DND-41 (cell line): ENCODE results near the gene TTC38.

Experiments
- ATAC-seq: fragments of 200-7000 bp; cut with Tn5 transposase; 3 replicates; pipeline ENCODE4 v1.9.1; 2021; ENCODE audit warnings: low read depth; ENCODE audit not compliant: insufficient read depth
- DNase-seq: peaks from one replicate; pipeline ENCODE4 v3.0.0-alpha.2; 2020
- H2AFZ ChIP-seq: 2 replicates; pipeline ENCODE4 v1.6.0; 2012; ENCODE audit warnings: low read depth, low read length
- H3K27ac ChIP-seq: 2 replicates; pipeline ENCODE4 v1.5.1; 2012; ENCODE audit warnings: low read length, inconsistent platforms
- H3K27me3 ChIP-seq: fragments of 200-600 bp; sonication (generic); 2 replicates; pipeline ENCODE4 v1.6.0; 2012; ENCODE audit warnings: low read length, mild to moderate bottlenecking, inconsistent platforms; ENCODE audit not compliant: insufficient read depth, poor library complexity
- H3K36me3 ChIP-seq: 2 replicates; pipeline ENCODE4 v1.5.1; 2012; ENCODE audit warnings: low read length, inconsistent platforms; ENCODE audit not compliant: insufficient read depth
- H3K4me1 ChIP-seq: 2 replicates; pipeline ENCODE4 v1.5.1; 2012; ENCODE audit warnings: mild to moderate bottlenecking, low read length; ENCODE audit not compliant: insufficient read depth
- H3K4me2 ChIP-seq: 2 replicates; pipeline ENCODE4 v1.6.0; 2012; ENCODE audit warnings: mild to moderate bottlenecking, moderate library complexity, low read length, inconsistent platforms; ENCODE audit not compliant: insufficient read depth
- H3K4me3 ChIP-seq, 2 experiments: fragments of 200-600 bp in 1 of 2; shearing (Covaris generic) in 1 of 2; 2 replicates each; pipeline ENCODE4 v1.5.1; 2012 to 2016; ENCODE audit warnings: inconsistent platforms in 2 of 2, low read length in 2 of 2, mild to moderate bottlenecking in 2 of 2, low read depth in 1 of 2, moderate library complexity in 1 of 2
- H3K79me2 ChIP-seq: 2 replicates; pipeline ENCODE4 v1.6.0; 2012; ENCODE audit warnings: low read length, inconsistent platforms; ENCODE audit not compliant: insufficient read depth
- H3K9ac ChIP-seq: 2 replicates; pipeline ENCODE4 v1.6.0; 2012; ENCODE audit warnings: low read depth, mild to moderate bottlenecking, inconsistent platforms, low read length, moderate library complexity
- H3K9me3 ChIP-seq: 2 replicates; pipeline ENCODE4 v1.5.1; 2012; ENCODE audit warnings: low read length, moderate library complexity, mild to moderate bottlenecking, inconsistent platforms; ENCODE audit not compliant: insufficient read depth, severe bottlenecking
- H4K20me1 ChIP-seq: 2 replicates; pipeline ENCODE4 v1.6.0; 2012; ENCODE audit warnings: low read length; ENCODE audit not compliant: insufficient read depth
- EZH2 ChIP-seq: IDR thresholded peaks from 3 replicates; pipeline ENCODE4 v1.6.1; 2012; ENCODE audit warnings: borderline replicate concordance, low read depth, mild to moderate bottlenecking, moderate library complexity, low read length, inconsistent platforms; ENCODE audit not compliant: severe bottlenecking
- TF ChIP-seq, protein P1 (sequence below): IDR thresholded peaks from 2 replicates; pipeline ENCODE4 v1.5.1; 2012; ENCODE audit warnings: borderline replicate concordance, low read length, moderate library complexity, mild to moderate bottlenecking; ENCODE audit not compliant: poor library complexity, severe bottlenecking; ENCODE audit errors: extremely low read depth

TTC38 gene

DNA sequence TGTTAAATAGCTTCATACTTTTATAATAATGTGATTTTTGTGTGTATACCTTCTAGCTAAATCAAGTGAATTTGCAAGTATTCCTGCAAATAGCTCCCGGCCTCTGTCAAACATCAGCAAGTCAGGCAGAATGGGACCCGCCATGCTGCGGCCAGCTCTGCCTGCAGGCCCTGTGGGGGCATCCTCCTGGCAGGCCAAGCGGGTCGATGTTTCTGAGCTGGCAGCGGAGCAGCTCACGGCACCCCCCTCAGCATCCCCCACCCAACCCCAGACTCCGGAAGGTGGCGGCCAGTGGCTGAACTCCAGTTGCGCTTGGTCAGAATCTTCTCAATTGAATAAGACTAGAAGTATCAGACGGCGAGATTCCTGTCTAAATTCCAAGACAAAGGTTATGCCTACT, 48.2 kb downstream of the TTC38 start:
- no peak overlapping the region for H3K4me3 ChIP-seq
- no peaks in the 10 kb centered on the region for H3K9me3 ChIP-seq
- no peak overlapping the region for H3K4me2 ChIP-seq
- H3K9ac ChIP-seq: no peak overlapping the region
- no peak overlapping the region for H3K27ac ChIP-seq
- DNase-seq: no peak
- no peaks in the 10 kb centered on the region for H3K27me3 ChIP-seq
- H3K4me1 ChIP-seq: no peaks in the 10 kb centered on the region
- no peak for TF ChIP-seq EZH2
- TF ChIP-seq, protein P1, sequence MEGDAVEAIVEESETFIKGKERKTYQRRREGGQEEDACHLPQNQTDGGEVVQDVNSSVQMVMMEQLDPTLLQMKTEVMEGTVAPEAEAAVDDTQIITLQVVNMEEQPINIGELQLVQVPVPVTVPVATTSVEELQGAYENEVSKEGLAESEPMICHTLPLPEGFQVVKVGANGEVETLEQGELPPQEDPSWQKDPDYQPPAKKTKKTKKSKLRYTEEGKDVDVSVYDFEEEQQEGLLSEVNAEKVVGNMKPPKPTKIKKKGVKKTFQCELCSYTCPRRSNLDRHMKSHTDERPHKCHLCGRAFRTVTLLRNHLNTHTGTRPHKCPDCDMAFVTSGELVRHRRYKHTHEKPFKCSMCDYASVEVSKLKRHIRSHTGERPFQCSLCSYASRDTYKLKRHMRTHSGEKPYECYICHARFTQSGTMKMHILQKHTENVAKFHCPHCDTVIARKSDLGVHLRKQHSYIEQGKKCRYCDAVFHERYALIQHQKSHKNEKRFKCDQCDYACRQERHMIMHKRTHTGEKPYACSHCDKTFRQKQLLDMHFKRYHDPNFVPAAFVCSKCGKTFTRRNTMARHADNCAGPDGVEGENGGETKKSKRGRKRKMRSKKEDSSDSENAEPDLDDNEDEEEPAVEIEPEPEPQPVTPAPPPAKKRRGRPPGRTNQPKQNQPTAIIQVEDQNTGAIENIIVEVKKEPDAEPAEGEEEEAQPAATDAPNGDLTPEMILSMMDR: no peak
- H4K20me1 ChIP-seq: peaks cover 47% of the 10 kb centered on the region
- H3K36me3 ChIP-seq: peaks cover 95% of the 10 kb centered on the region
- peaks cover 86% of the 10 kb centered on the region for H3K79me2 ChIP-seq
- no peak for ATAC-seq
- H2AFZ ChIP-seq: no peak overlapping the region

DNA sequence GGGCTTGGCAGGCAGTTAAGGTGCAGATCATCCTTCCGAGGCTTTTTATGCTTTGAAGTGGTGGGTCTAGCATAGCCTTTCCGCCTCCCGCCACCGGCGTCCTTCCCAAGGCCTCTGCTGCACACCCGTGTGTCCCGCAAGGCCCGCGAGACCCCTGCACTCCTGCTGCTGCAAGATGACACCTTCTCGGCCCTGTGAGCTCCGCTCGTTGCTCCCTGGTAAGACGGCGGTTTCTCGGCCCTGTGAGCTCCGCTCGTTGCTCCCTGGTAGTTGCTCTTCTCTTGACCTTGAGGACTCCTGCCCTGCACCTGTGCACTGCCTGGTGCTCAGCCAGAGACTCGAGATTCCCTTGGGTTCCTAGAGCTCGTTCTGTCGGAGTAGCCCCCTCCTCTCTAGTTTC, 49.8 kb downstream of the TTC38 start:
- H3K4me1 ChIP-seq: no peaks in the 10 kb centered on the region
- peaks cover 92% of the 10 kb centered on the region for H3K36me3 ChIP-seq
- H3K4me3 ChIP-seq: no peak overlapping the region
- H2AFZ ChIP-seq: no peak overlapping the region
- no peak overlapping the region for H3K9ac ChIP-seq
- no peaks in the 10 kb centered on the region for H3K9me3 ChIP-seq
- peaks cover 82% of the 10 kb centered on the region for H3K79me2 ChIP-seq
- TF ChIP-seq, protein P1: no peak
- no peak for TF ChIP-seq EZH2
- H4K20me1 ChIP-seq: peaks cover 55% of the 10 kb centered on the region
- ATAC-seq (no peak), DNase-seq (no peak)
- H3K4me2 ChIP-seq: no peak overlapping the region
- no peaks in the 10 kb centered on the region for H3K27me3 ChIP-seq
- no peak overlapping the region for H3K27ac ChIP-seq

DNA sequence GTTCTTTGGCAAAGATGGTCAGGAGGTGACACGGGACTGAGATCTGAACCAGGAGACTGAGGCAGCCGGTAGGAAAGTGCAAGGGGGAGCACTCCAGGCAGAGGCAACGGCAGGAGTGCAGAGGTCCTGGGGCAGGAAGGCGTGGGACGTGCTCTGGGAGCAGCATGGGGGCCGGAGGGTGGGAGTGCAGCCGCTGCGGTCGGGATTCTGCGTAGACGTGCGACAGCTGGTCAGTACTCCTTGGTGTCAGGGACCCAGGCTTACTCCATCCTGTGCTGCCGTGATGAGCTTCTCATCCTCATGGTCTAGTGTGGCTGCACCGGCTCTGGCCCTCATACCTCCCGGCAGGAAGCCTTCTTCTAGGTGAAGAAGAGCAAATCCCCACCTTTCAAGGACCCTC, 50.8 kb downstream of the TTC38 start:
- Histone ChIP-seq H3K9ac (no peak overlapping the region), H4K20me1 (peaks cover 58% of the 10 kb centered on the region), H3K27ac (no peak overlapping the region), H3K9me3 (no peaks in the 10 kb centered on the region), H3K27me3 (no peaks in the 10 kb centered on the region), H2AFZ (no peak overlapping the region), H3K36me3 (peaks cover 94% of the 10 kb centered on the region), H3K4me2 (no peak overlapping the region), H3K4me3 (no peak overlapping the region), H3K79me2 (peaks cover 86% of the 10 kb centered on the region), H3K4me1 (no peaks in the 10 kb centered on the region)
- no peak for TF ChIP-seq EZH2
- TF ChIP-seq, protein P1: no peak
- ATAC-seq: no peak
- no peak for DNase-seq

DNA sequence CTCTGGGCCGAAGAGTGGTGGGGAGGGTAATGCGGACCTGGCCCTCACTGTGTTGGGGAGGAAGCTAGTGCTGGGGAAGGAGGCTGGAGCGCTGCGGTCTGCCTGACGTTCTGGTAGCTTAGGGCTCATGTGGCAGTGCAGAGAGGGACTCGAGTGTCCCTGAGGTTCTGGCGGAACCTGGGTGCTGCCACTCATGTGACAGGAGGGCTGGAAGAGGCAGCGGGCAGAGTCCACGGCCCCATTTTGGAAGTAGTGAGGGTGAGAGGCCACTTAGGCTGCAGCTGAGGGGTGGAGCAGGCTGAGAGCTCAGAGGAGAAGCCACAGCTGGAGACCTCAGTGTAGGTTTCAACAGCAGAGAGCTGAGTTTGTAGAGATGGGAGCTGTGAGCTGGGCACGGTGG, 51.5 kb downstream of the TTC38 start:
- Histone ChIP-seq H3K27me3 (no peaks in the 10 kb centered on the region), H3K4me2 (no peak overlapping the region), H3K9me3 (no peaks in the 10 kb centered on the region), H3K4me3 (no peak overlapping the region), H3K4me1 (no peaks in the 10 kb centered on the region), H3K9ac (no peak overlapping the region), H3K36me3 (peaks cover 94% of the 10 kb centered on the region), H3K79me2 (peaks cover 82% of the 10 kb centered on the region), H4K20me1 (peaks cover 57% of the 10 kb centered on the region), H2AFZ (no peak overlapping the region), H3K27ac (no peak overlapping the region)
- ATAC-seq: no peak
- DNase-seq: no peak
- TF ChIP-seq, protein P1: no peak
- TF ChIP-seq EZH2: no peak
